Activated T-helper 2 cell treated with anti-CD3 and anti-CD28 coated beads, Interferon-gamma antibody, Interleukin-2, Interleukin-4, amounts not matched to agents 10 μg/mL and 5 μg/mL and 100 μg/mL, durations not matched to agents 14 hours and 24 hours and 36 hours (primary cell): ENCODE data around the gene POLL. TPM values are rescaled to one million over a fixed set of nuclear protein-coding genes. Genes with fewer than 3 reads are reported as not detected.

Source experiments
- DNase-seq: peaks from one replicate; pipeline ENCODE4 v3.0.0; 2021; ENCODE audit warnings: low spot score
- H3K27ac Mint-ChIP-seq: one replicate; pipeline ENCODE4 v1.8.0; 2021; ENCODE audit warnings: mixed read lengths
- H3K27me3 Mint-ChIP-seq: one replicate; pipeline ENCODE4 v1.8.0; 2021; ENCODE audit warnings: low read depth, mixed read lengths
- H3K36me3 Mint-ChIP-seq: one replicate; pipeline ENCODE4 v1.8.0; 2021; ENCODE audit warnings: low read depth, mixed read lengths
- H3K4me1 Mint-ChIP-seq: one replicate; pipeline ENCODE4 v1.8.0; 2021; ENCODE audit warnings: low read depth, mixed read lengths
- H3K4me3 Mint-ChIP-seq: one replicate; pipeline ENCODE4 v1.8.0; 2021; ENCODE audit warnings: low read depth, mild to moderate bottlenecking, moderate library complexity, mixed read lengths
- H3K9me3 Mint-ChIP-seq: one replicate; pipeline ENCODE4 v1.8.0; 2021; ENCODE audit warnings: mixed read lengths
- intact Hi-C: fragments of 100-400 bp; cut with micrococcal nuclease; formaldehyde crosslinking; loops from one replicate; pipeline ENCODE4 v1.15.1; 2023
- total RNA-seq: library from RNA; stranded (reverse); gene quantifications from 2 replicates; pipeline ENCODE4 v1.2.3, GENCODE V29; 2022

The POLL gene
- total RNA-seq, 1 donor from 2014 or later, result 33.4 TPM

DNA sequence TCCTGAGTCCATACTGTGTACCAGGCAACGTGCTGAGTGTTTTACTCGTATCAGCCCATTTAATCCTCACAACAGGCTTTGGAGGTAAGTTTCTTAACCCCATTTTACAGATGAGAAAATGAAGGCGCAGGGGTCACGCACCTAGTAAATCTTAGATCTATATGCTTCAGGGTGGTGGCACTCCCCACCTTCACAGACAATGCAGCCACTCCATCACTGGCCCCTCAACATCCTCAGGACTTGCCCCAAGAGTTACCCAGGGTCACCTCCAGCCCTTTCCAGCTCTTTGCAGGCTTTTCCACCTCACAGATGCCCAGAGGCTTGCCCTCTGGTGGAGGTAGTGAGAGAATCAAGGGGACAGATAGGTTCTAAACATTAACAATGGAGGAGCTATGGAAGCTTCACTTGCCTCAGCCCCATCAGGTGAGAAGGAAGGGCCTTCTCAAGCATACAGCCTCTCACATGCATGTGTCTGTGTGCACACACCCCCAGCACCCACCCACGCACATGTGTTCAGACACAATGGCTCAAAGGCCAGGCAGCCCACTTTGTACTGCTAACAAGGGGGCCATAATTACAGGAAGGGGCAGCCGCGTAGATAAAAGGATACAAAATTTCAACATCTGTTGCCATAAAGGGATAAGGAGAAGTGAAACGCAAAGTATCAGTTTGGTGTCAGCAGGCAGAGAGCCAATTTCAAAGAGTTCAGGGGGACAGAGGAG, 29.2 kb upstream of the POLL start:
- H3K27ac Mint-ChIP-seq, result peak overlapping the region; percentile 32
- no peaks in the 10 kb centered on the region for H3K4me1 Mint-ChIP-seq
- no peaks in the 10 kb centered on the region for H3K27me3 Mint-ChIP-seq
- intact Hi-C loops, result no loop called here
- no peak for DNase-seq
- H3K4me3 Mint-ChIP-seq, result no peak overlapping the region
- H3K36me3 Mint-ChIP-seq, result peaks cover 16% of the 10 kb centered on the region
- H3K9me3 Mint-ChIP-seq, result no peaks in the 10 kb centered on the region

DNA sequence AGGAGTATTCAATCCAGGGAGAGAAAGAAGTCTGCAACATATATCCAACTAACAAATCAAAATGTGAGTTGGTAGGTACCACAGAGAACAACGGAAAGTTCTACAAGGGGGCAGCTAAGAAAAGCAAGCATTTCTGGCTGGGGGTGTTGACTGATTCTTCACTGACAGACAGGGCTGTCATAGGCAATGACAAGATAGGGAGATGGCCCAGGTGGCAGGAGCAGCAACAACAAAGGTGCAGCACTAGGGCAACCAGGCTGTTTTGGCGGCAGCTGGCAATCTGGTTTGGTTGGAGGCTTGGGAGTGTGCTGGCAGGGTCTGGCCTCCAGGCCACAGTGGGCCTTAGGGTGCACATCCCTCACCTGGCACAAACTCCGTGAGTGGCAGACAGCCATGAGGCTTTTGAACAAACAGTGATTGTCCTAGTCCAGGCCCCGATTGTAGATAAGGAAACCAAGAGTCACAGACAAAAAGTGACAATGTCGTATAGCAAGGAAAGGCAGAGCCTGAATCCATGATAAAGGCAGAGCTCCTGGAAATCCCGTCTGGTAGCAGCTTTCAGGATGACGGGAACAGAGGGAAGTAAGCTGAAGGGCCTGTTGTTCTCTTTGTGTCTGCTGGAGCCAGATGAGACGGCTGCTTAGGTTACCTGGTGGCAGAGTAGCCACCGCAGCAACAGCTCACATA, 28.5 kb upstream of the POLL start:
- H3K4me3 Mint-ChIP-seq, result no peak overlapping the region
- peaks cover 11% of the 10 kb centered on the region for H3K36me3 Mint-ChIP-seq
- H3K27me3 Mint-ChIP-seq, result no peaks in the 10 kb centered on the region
- intact Hi-C loops, result no loop called here
- H3K9me3 Mint-ChIP-seq, result no peaks in the 10 kb centered on the region
- no peak overlapping the region for H3K27ac Mint-ChIP-seq
- DNase-seq, result no peak
- H3K4me1 Mint-ChIP-seq, result peaks cover 2% of the 10 kb centered on the region

DNA sequence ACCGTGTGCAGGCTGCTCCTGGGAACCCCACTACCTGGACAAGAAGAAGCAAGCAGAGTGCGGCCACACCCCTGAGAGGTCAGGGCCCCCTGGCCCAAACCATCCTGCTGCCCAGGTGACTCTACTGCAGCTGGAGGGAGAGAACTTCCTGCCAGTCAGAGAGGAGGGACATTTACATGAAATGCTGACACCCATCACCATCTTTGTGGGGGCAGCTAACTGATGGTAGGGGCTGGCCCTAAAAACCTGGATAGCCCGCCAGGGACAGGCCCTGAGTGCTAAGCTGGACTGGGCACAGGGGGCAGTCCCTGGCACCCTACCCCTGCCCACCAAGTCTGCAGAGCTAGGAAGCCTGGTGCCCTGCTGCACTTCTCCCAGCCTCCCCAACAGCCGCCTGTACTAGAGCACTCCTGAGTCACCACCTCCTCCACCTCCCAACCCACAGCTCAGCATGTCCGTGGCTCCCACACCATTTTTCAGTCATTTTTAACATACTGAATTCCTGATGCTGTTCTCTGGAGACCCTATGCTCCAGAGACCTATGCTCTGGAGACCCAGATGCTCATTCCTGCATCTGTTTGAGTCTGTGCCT, 27.6 kb upstream of the POLL start:
- Mint-ChIP-seq H3K27ac (no peak overlapping the region), H3K4me3 (no peak overlapping the region), H3K36me3 (peaks cover 13% of the 10 kb centered on the region), H3K27me3 (no peaks in the 10 kb centered on the region), H3K9me3 (no peaks in the 10 kb centered on the region), H3K4me1 (peaks cover 2% of the 10 kb centered on the region)
- intact Hi-C loops, result no loop called here
- no peak for DNase-seq

DNA sequence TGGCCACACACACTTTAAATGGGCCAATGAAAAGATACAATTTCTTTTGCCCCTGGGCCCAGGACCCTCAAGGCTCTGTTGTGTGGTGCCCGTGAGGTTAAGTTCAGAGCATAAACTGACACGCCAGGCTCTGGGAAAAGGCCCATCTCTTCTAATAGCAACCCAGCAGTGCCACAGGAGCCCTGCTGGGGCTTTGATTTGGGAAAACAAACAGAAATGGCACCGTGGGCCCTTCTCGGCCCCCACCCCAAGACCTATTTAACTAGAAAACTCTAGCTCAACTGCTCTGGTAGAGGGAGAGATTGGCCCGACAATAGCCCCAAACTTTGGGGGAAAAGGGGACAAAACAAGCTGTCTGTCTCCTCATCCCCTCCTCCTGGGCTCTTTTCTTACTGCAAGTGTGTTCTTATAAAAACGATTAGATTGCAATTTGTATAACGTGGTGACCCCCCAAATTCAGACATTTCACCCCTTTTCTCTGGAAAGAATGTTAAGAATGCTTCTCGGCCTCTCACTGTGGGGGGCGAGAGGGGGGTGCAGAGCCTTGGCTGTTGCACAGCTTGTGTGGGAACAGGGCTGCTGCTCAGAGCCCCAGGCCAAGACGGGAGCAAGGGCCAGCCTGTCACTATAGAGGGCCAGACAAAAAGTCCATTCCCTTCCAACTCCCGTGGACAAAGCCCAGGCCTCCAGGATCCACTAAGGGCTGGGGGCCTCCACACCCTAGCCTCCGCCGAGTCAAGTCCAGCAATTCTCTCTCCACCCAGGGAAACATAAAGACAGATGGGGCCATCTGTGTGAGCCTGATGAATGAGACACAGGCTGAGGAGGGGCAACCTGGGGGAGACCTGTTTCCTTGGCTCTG, 26.8 kb upstream of the POLL start:
- no peak overlapping the region for H3K27ac Mint-ChIP-seq
- peaks cover 2% of the 10 kb centered on the region for H3K4me1 Mint-ChIP-seq
- no peaks in the 10 kb centered on the region for H3K27me3 Mint-ChIP-seq
- peaks cover 10% of the 10 kb centered on the region for H3K36me3 Mint-ChIP-seq
- DNase-seq, result no peak
- H3K4me3 Mint-ChIP-seq, result no peak overlapping the region
- intact Hi-C loops, result no loop called here
- no peaks in the 10 kb centered on the region for H3K9me3 Mint-ChIP-seq

DNA sequence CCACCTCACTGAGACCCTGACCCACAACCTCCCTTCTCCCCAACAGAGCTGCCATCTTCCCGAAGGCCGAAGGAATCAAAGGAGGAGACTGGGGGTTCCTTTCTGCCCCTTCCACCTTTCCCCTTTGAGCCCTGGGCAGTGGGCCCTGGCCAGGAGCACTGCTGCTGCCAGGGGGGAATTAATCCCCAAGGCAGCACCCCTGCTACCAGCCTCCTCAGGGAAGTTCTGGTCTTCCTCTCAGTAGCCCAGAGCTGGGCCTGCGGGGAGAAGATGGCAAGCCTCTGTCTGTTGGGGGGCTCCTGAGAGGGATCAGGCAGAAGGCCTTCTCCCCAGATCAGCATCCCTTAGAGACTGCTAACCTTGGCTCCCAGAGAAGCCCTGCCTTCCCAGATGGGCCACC, 25.6 kb upstream of the POLL start:
- Mint-ChIP-seq H3K4me1 (peaks cover 2% of the 10 kb centered on the region), H3K36me3 (peaks cover 8% of the 10 kb centered on the region), H3K4me3 (no peak overlapping the region), H3K27me3 (no peaks in the 10 kb centered on the region), H3K9me3 (no peaks in the 10 kb centered on the region), H3K27ac (no peak overlapping the region)
- no peak for DNase-seq
- intact Hi-C loops, result no loop called here

DNA sequence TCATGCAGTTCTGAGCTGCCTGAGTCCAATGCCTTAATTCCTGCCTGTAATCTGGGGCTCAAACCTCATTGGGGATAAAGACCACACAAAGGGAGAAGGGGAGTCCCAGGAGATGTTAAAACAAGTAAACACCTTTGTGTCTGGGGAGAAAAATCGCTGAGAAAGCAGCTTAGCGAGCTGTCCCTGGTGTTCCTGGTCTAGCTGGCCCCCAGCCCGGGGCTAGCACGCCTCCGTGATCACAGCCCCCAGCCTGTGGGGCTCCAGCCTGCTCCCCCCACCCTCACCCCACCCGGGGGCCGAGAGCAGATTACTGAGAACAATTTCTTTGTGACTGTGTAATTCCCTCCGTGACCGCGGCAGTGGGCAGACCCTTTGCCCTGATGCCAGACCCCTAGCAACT, 24.8 kb upstream of the POLL start:
- DNase-seq, result no peak
- intact Hi-C loops, result no loop called here
- no peaks in the 10 kb centered on the region for H3K9me3 Mint-ChIP-seq
- H3K4me3 Mint-ChIP-seq, result no peak overlapping the region
- peaks cover 2% of the 10 kb centered on the region for H3K4me1 Mint-ChIP-seq
- no peaks in the 10 kb centered on the region for H3K27me3 Mint-ChIP-seq
- no peak overlapping the region for H3K27ac Mint-ChIP-seq
- H3K36me3 Mint-ChIP-seq, result peaks cover 8% of the 10 kb centered on the region

DNA sequence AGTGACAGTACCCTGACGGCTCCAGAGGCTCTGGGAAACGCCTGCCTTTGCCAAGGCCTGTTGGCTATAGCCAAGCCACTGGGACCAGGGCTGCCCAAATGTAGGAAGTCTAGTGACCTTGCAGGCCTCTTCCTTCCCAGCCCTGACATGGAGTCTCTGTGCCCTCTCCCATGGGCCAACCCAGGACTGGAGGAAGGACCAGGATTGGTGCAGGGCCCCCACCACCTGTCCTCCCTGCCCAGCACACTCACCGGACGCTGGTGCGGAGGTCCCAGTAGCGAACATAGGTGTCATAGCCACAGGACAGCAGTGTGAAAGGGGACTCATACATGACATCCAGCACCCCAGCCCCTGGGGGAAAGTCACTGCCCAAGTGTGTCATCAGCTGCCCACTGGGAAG, 24.0 kb upstream of the POLL start:
- no peaks in the 10 kb centered on the region for H3K9me3 Mint-ChIP-seq
- H3K4me1 Mint-ChIP-seq, result peaks cover 2% of the 10 kb centered on the region
- H3K36me3 Mint-ChIP-seq, result peaks cover 8% of the 10 kb centered on the region
- no peaks in the 10 kb centered on the region for H3K27me3 Mint-ChIP-seq
- no peak for DNase-seq
- H3K27ac Mint-ChIP-seq, result no peak overlapping the region
- no peak overlapping the region for H3K4me3 Mint-ChIP-seq
- intact Hi-C loops, result no loop called here

DNA sequence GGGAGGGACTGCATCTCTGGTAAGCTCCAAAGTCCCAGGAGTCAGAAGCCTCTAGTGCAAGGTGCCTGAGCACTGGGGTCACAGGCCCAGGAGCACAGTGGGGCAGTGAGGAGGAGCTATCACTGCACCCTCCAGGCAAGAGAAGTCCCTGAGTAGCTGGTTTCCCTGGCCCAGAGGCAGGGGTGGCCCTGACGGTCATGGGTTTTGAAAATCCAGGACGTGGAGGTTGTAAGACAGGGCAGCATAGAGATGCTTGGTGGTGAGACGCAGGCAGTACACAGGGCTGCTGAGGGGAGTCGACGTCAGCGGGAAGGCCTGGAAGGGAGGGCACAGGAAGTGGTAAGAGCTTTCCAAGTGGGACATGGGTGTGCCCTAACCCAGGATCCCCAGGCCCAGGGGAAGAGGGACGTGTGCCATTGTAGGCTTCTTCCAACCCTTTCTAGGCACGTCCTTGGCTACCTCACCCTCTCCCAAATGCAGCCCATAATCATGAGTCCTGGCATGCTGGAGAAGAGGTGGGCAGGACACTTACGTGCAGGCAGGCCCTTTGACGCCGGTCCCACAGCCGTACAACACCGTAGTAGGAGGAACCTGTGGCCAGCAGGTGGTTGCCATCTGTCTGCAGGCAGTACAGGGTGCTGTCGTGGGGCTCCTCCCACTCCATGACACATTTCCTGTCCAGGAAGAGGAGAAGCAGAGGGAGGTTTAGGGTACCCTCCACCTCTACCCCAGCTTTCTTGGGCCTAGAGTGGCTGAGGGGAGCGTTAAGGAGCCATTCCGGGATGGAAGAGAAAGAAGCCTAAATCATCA, 23.2 kb upstream of the POLL start:
- peaks cover 12% of the 10 kb centered on the region for H3K36me3 Mint-ChIP-seq
- H3K9me3 Mint-ChIP-seq, result no peaks in the 10 kb centered on the region
- intact Hi-C loops, result no loop called here
- no peak overlapping the region for H3K4me3 Mint-ChIP-seq
- peaks cover 2% of the 10 kb centered on the region for H3K4me1 Mint-ChIP-seq
- H3K27me3 Mint-ChIP-seq, result no peaks in the 10 kb centered on the region
- H3K27ac Mint-ChIP-seq, result peak overlapping the region; percentile 72
- DNase-seq, result no peak

DNA sequence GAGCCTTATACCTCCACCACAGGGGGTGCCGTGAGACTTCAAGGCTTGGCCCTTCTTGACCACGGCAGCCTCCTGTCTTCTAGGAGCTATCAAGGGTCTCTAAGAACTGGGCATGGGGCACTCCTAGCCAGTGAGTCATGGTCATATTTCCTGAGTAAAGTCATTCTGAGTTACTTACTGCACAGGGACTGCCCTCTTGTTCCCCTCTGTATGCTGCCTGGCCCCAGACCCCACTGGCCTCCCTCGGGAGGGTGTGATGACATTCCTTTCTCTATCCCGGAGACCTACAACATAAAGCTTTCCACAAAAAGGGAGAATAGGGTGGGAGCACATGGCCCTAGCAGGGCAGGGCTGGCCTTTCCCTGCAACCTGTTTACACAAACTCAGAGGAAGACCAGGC, 21.4 kb upstream of the POLL start:
- intact Hi-C loops, result loop anchor here (10.0 kb wide), 1 partner anchor 95 kb away; no protein-coding TSS in a partner anchor
- Mint-ChIP-seq H3K27ac (no peak overlapping the region), H3K36me3 (peaks cover 15% of the 10 kb centered on the region), H3K27me3 (no peaks in the 10 kb centered on the region), H3K4me1 (peaks cover 2% of the 10 kb centered on the region), H3K9me3 (no peaks in the 10 kb centered on the region), H3K4me3 (no peak overlapping the region)
- DNase-seq, result no peak

DNA sequence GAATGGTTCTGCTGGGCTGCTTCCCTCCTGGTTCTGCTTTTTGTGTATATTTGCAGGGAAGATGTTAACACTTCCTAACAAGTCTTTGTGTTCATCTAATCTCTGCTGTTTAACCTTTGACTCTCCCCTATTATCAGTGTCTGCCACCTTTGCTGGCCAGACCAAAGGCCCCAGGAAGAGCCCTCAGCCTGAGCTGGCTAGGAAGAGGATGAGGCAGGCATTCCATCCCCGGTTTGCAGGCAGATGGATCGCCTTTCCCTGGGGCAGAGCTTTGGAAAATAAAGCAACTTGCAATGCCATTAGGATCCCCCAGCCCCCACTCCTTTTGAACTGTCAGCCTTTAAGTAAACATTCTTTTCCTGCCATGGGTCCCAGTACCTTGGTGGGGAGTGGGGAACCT, 19.1 kb upstream of the POLL start:
- Mint-ChIP-seq H3K4me3 (no peak overlapping the region), H3K36me3 (peaks cover 15% of the 10 kb centered on the region), H3K4me1 (peaks cover 2% of the 10 kb centered on the region), H3K9me3 (no peaks in the 10 kb centered on the region), H3K27me3 (no peaks in the 10 kb centered on the region), H3K27ac (no peak overlapping the region)
- DNase-seq, result no peak
- intact Hi-C loops, result loop anchor here (10.0 kb wide), 1 partner anchor 98 kb away; no protein-coding TSS in a partner anchor

DNA sequence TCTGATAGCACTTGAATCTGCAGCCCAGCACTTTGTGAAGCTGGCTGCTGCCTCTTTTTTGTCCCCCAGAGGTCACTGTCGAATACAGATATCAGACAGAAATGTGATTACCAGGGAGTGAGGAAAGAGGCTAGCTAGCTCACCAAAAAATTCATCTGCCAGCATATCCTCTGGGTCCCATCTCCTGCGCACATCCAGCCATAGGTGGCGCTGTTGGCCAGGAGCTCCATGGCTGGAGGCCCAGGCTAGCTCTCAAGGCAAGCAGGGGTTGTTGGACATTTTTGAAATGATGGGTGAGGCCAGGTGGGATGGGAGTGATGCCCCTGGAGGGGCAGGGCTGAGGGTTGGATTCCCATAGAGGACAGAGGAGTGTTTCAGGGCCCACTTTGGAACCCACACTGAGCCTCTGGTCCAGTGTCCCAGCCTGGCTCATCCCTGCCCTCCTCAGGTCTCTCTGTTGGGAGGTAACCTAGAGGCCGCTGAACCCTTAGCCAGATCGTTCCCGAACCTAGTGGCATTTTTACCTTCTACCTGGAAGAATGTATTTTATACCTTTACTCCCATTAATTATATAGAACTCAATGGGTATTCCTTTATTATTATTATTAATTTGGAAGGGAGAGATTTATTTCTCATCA, 14.8 kb upstream of the POLL start:
- Mint-ChIP-seq H3K27ac (no peak overlapping the region), H3K4me1 (no peaks in the 10 kb centered on the region), H3K27me3 (no peaks in the 10 kb centered on the region), H3K9me3 (no peaks in the 10 kb centered on the region), H3K36me3 (peaks cover 7% of the 10 kb centered on the region), H3K4me3 (no peak overlapping the region)
- intact Hi-C loops, result loop anchor here (1.0 to 10.0 kb wide), 2 partner anchors 102 to 177 kb away; no protein-coding TSS in a partner anchor
- DNase-seq, result peak; percentile 62
